Thoracic aorta (tissue), 2 donors: ENCODE results near the gene RECQL5. TPM values are rescaled to one million over a fixed set of nuclear protein-coding genes. Genes with fewer than 3 reads are reported as not detected.
A peak's percentile ranks its signal among the peaks of the same experiment; 100 is the strongest.

Source experiments
- ATAC-seq: fragments of 150-250 bp; one replicate; pipeline ENCODE4 v1.8.0; 2017; ENCODE audit warnings: low read depth; ENCODE audit not compliant: insufficient number of reproducible peaks, low FRiP score
- DNase-seq: peaks from one replicate; pipeline ENCODE4 v3.0.0-alpha.2; 2020; ENCODE audit warnings: low spot score
- H3K27ac ChIP-seq, 2 donors: fragments of 200-600 bp; sonication (generic); 1 replicate in 1 of 2; 2 replicates in 1 of 2; pipeline ENCODE4 v1.5.1; 2016; ENCODE audit warnings: mild to moderate bottlenecking in 2 of 2, moderate library complexity in 2 of 2
- H3K27me3 ChIP-seq: fragments of 200-600 bp; sonication (generic); replicated peaks from 2 replicates; pipeline ENCODE4 v1.6.0; 2016; ENCODE audit warnings: mild to moderate bottlenecking; ENCODE audit not compliant: insufficient read depth
- H3K36me3 ChIP-seq: fragments of 200-600 bp; sonication (generic); one replicate; pipeline ENCODE4 v1.5.1; 2016
- H3K4me1 ChIP-seq, 2 donors: fragments of 200-600 bp; sonication (generic); 1 replicate in 1 of 2; 2 replicates in 1 of 2; pipeline versions ENCODE4 v1.5.1 to v1.6.0; 2016; ENCODE audit warnings: low read depth in 2 of 2, mild to moderate bottlenecking in 1 of 2; ENCODE audit not compliant: control insufficient read depth in 1 of 2
- H3K4me3 ChIP-seq: fragments of 200-600 bp; sonication (generic); 2 replicates; pipeline ENCODE4 v1.5.1; 2016; ENCODE audit warnings: mild to moderate bottlenecking
- H3K9me3 ChIP-seq: fragments of 200-600 bp; sonication (generic); 2 replicates; pipeline ENCODE4 v1.5.1; 2016
- CTCF ChIP-seq: fragments of 200-600 bp; sonication (generic); IDR thresholded peaks from one replicate; pipeline ENCODE4 v1.5.1; 2019; ENCODE audit warnings: antibody characterized with exemption
- total RNA-seq, 2 donors: library from RNA; depleted of rRNA; stranded (reverse); fragments of >200 nt; gene quantifications; one replicate each; pipeline versions ENCODE4 v1.1.0 to v1.2.3, GENCODE V29; 2016

The RECQL5 gene
- total RNA-seq, 2 donors from 2014 or later = 12.6 to 29.9 TPM

- H3K36me3 ChIP-seq = peaks cover 21% of the 10 kb centered on the region
- DNase-seq = no peak
- no peak for ATAC-seq
Measured at GRCh38 chr17:75625813-75626486, 41.0 kb downstream of the RECQL5 start.

GRCh38 chr17:75624714-75625345, 42.1 kb downstream of the RECQL5 start:
- Histone ChIP-seq H3K27me3 (no peaks in the 10 kb centered on the region), H3K36me3 (peaks cover 21% of the 10 kb centered on the region), H3K27ac (no peak overlapping the region), H3K9me3 (no peaks in the 10 kb centered on the region), H3K4me1 (no peaks in the 10 kb centered on the region), H3K4me3 (no peak overlapping the region)
- no peak for DNase-seq
- no peak for ATAC-seq
- no peak for TF ChIP-seq CTCF

More at GRCh38 chr17:75625813-75626486, 41.0 kb downstream of the RECQL5 start:
- H3K27me3 ChIP-seq = no peaks in the 10 kb centered on the region
- no peaks in the 10 kb centered on the region for H3K9me3 ChIP-seq
- peak; percentile 29 for TF ChIP-seq CTCF
- H3K27ac ChIP-seq = no peak overlapping the region
- no peaks in the 10 kb centered on the region for H3K4me1 ChIP-seq
- H3K4me3 ChIP-seq = no peak overlapping the region

GRCh38 chr17:75624021-75624420, 42.9 kb downstream of the RECQL5 start:
- DNase-seq (no peak), ATAC-seq (no peak)
- no peaks in the 10 kb centered on the region for H3K9me3 ChIP-seq
- TF ChIP-seq CTCF = no peak
- no peaks in the 10 kb centered on the region for H3K27me3 ChIP-seq
- no peak overlapping the region for H3K4me3 ChIP-seq
- peaks cover 21% of the 10 kb centered on the region for H3K36me3 ChIP-seq
- no peak overlapping the region for H3K27ac ChIP-seq
- H3K4me1 ChIP-seq = no peaks in the 10 kb centered on the region

GRCh38 chr17:75623386-75623785, 43.6 kb downstream of the RECQL5 start:
- TF ChIP-seq CTCF = no peak
- Histone ChIP-seq H3K4me3 (no peak overlapping the region), H3K36me3 (peaks cover 20% of the 10 kb centered on the region), H3K27me3 (no peaks in the 10 kb centered on the region), H3K9me3 (no peaks in the 10 kb centered on the region), H3K4me1 (no peaks in the 10 kb centered on the region), H3K27ac (no peak overlapping the region)
- DNase-seq (no peak), ATAC-seq (no peak)

- Histone ChIP-seq H3K27ac (no peak overlapping the region), H3K4me1 (no peaks in the 10 kb centered on the region), H3K9me3 (no peaks in the 10 kb centered on the region), H3K27me3 (no peaks in the 10 kb centered on the region), H3K4me3 (no peak overlapping the region), H3K36me3 (peaks cover 16% of the 10 kb centered on the region)
- DNase-seq (no peak), ATAC-seq (no peak)
- TF ChIP-seq CTCF = no peak
Measured at GRCh38 chr17:75622771-75623273, 44.1 kb downstream of the RECQL5 start.
